ENCODE data around the gene DUSP7. TPM values are rescaled to one million over a fixed set of nuclear protein-coding genes. Genes with fewer than 3 reads are reported as not detected.

DUSP7 gene
- total RNA-seq, 1 donor from 2014 or later, result 25.9 TPM

DNA sequence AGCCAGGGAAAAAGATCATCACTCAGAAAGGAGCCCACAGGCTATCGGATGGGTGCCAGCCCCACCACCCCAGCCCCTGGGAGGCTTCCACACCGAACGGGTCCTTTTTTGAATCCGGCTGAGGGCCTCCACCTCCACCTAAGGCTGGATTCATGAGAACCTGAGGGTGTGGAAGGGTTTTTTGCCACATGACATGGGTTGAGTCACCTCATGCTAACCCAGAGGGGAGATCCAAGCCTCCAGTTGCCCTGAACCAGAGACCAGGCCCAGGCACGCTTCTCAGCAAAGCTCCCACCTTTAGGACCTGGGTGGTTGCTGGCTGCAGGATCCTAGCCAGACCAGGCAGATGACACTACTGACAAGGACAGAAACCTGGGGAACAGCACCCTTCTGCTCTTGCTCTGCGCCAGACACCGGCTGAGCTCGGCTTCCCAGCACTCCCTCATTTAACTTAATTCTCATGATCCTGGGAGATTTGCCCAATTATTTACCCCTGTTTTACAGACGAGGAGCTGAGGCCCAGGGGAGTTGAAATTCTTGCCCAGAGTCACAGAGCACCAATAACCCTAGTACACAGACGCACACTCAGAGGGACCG lies 25.6 kb downstream of the DUSP7 start:
- H3K36me3 Mint-ChIP-seq, result no peaks in the 10 kb centered on the region
- no peak overlapping the region for H3K27ac Mint-ChIP-seq
- no peaks in the 10 kb centered on the region for H3K27me3 Mint-ChIP-seq
- no peak for DNase-seq (ENCODE audit: extremely low spot score, unreplicated experiment)
- H3K4me3 Mint-ChIP-seq, result no peak overlapping the region
- H3K4me1 Mint-ChIP-seq (ENCODE audit: unreplicated experiment), result peaks cover 10% of the 10 kb centered on the region
- no peaks in the 10 kb centered on the region for H3K9me3 Mint-ChIP-seq
- TF ChIP-seq CTCF (conservative IDR thresholded peaks at IDR 0.05), result no peak

- peaks cover 17% of the 10 kb centered on the region for H3K4me1 Mint-ChIP-seq (ENCODE audit: unreplicated experiment)
- H3K36me3 Mint-ChIP-seq, result no peaks in the 10 kb centered on the region
- no peak for TF ChIP-seq CTCF (conservative IDR thresholded peaks at IDR 0.05)
- H3K27ac Mint-ChIP-seq, result no peak overlapping the region
- DNase-seq (ENCODE audit: extremely low spot score, unreplicated experiment), result no peak
- no peaks in the 10 kb centered on the region for H3K9me3 Mint-ChIP-seq
- no peak overlapping the region for H3K4me3 Mint-ChIP-seq
- H3K27me3 Mint-ChIP-seq, result no peaks in the 10 kb centered on the region
Observed at GRCh38 chr3:52029535-52029934, 26.8 kb downstream of the DUSP7 start.

DNA sequence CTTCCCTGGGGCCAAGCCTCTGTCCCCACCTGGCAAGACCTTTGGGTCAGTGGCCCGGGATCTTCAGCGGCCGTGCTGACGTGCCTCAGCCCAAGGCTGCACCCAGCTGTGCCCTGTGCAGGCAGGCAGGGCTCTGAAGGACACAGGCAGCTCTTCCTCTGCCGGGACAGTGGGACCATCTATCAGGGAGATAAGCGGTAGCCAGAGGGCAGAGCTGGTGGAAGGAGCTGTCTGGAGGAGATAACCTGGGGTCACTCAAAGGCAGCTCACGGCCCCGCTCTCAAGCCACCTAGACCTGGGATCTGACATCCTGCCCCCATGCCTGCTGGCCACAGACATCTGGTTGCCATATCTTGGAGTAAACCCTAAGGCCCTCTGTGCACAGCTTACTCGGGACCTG lies 27.3 kb downstream of the DUSP7 start:
- H3K4me1 Mint-ChIP-seq (ENCODE audit: unreplicated experiment), result peaks cover 22% of the 10 kb centered on the region
- no peaks in the 10 kb centered on the region for H3K9me3 Mint-ChIP-seq
- no peaks in the 10 kb centered on the region for H3K36me3 Mint-ChIP-seq
- H3K27me3 Mint-ChIP-seq, result no peaks in the 10 kb centered on the region
- no peak overlapping the region for H3K27ac Mint-ChIP-seq
- no peak for TF ChIP-seq CTCF (conservative IDR thresholded peaks at IDR 0.05)
- no peak overlapping the region for H3K4me3 Mint-ChIP-seq
- DNase-seq (ENCODE audit: extremely low spot score, unreplicated experiment), result no peak

DNA sequence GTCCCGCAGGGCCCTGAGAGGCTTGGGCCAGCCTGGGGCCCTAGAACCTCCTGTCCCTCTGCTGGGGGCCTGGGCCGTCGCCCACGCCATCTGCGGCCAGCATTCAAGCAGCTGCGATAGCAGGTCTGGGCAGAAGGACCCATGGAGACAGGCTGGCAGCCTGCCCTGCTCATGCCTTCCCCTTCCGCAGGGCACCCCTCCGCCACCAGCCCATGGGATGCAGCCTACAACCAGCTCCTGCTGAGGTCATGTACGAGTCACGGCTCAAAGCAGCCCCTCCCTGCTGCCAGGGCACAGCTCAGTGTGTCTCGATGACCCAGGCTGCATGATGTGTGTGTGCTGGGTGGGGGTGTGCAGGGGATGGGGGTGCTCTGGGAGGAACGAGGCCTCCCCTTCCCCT lies 27.8 kb downstream of the DUSP7 start:
- Mint-ChIP-seq H3K36me3 (no peaks in the 10 kb centered on the region), H3K27me3 (no peaks in the 10 kb centered on the region), H3K9me3 (no peaks in the 10 kb centered on the region), H3K27ac (no peak overlapping the region), H3K4me3 (no peak overlapping the region), H3K4me1 (ENCODE audit: unreplicated experiment) (peaks cover 23% of the 10 kb centered on the region)
- no peak for TF ChIP-seq CTCF (conservative IDR thresholded peaks at IDR 0.05)
- no peak for DNase-seq (ENCODE audit: extremely low spot score, unreplicated experiment)

DNA sequence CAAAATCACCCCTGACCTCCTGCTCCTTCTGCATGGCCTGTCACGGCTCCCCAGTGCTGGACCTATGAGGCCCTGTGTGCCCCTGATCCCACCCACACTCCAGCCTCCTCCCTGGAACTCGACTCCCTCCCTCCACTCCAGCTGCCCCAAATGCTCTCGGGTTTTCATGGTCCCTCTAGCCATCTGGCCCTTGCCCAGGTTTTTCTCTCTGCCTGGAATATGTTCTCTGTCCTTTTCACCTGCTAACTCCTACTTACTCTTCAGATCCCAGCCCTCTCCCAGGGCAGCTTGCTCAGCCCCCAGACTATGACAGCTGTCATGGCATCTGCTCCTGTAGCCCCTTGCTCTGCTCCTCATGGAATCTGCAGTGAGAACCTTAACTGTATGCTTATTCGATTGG lies 30.3 kb downstream of the DUSP7 start:
- no peak for TF ChIP-seq CTCF (conservative IDR thresholded peaks at IDR 0.05)

GRCh38 chr3:52025453-52025852 lies 30.9 kb downstream of the DUSP7 start:
- Mint-ChIP-seq H3K4me3 (no peak overlapping the region), H3K27me3 (no peaks in the 10 kb centered on the region), H3K36me3 (no peaks in the 10 kb centered on the region), H3K27ac (no peak overlapping the region), H3K4me1 (ENCODE audit: unreplicated experiment) (peaks cover 43% of the 10 kb centered on the region), H3K9me3 (no peaks in the 10 kb centered on the region)
- TF ChIP-seq CTCF (conservative IDR thresholded peaks at IDR 0.05), result no peak
- no peak for DNase-seq (ENCODE audit: extremely low spot score, unreplicated experiment)

More for the DNA sequence above, 30.3 kb downstream of the DUSP7 start:
- H3K27ac Mint-ChIP-seq, result no peak overlapping the region
- no peak overlapping the region for H3K4me3 Mint-ChIP-seq
- no peaks in the 10 kb centered on the region for H3K27me3 Mint-ChIP-seq
- H3K4me1 Mint-ChIP-seq (ENCODE audit: unreplicated experiment), result peaks cover 43% of the 10 kb centered on the region
- no peak for DNase-seq (ENCODE audit: extremely low spot score, unreplicated experiment)
- no peaks in the 10 kb centered on the region for H3K9me3 Mint-ChIP-seq
- no peaks in the 10 kb centered on the region for H3K36me3 Mint-ChIP-seq
